DND-41 (cell line): ENCODE data around the gene PDPR.

Experiments used
- ATAC-seq: fragments of 200-7000 bp; cut with Tn5 transposase; 3 replicates; pipeline ENCODE4 v1.9.1; 2021; ENCODE audit warnings: low read depth; ENCODE audit not compliant: insufficient read depth
- DNase-seq: peaks from one replicate; pipeline ENCODE4 v3.0.0-alpha.2; 2020
- H2AFZ ChIP-seq: 2 replicates; pipeline ENCODE4 v1.6.0; 2012; ENCODE audit warnings: low read depth, low read length
- H3K27ac ChIP-seq: 2 replicates; pipeline ENCODE4 v1.5.1; 2012; ENCODE audit warnings: low read length, inconsistent platforms
- H3K27me3 ChIP-seq: fragments of 200-600 bp; sonication (generic); 2 replicates; pipeline ENCODE4 v1.6.0; 2012; ENCODE audit warnings: low read length, mild to moderate bottlenecking, inconsistent platforms; ENCODE audit not compliant: insufficient read depth, poor library complexity
- H3K36me3 ChIP-seq: 2 replicates; pipeline ENCODE4 v1.5.1; 2012; ENCODE audit warnings: low read length, inconsistent platforms; ENCODE audit not compliant: insufficient read depth
- H3K4me1 ChIP-seq: 2 replicates; pipeline ENCODE4 v1.5.1; 2012; ENCODE audit warnings: mild to moderate bottlenecking, low read length; ENCODE audit not compliant: insufficient read depth
- H3K4me2 ChIP-seq: 2 replicates; pipeline ENCODE4 v1.6.0; 2012; ENCODE audit warnings: mild to moderate bottlenecking, moderate library complexity, low read length, inconsistent platforms; ENCODE audit not compliant: insufficient read depth
- H3K4me3 ChIP-seq, 2 experiments: fragments of 200-600 bp in 1 of 2; shearing (Covaris generic) in 1 of 2; 2 replicates each; pipeline ENCODE4 v1.5.1; 2012 to 2016; ENCODE audit warnings: inconsistent platforms in 2 of 2, low read length in 2 of 2, mild to moderate bottlenecking in 2 of 2, low read depth in 1 of 2, moderate library complexity in 1 of 2
- H3K79me2 ChIP-seq: 2 replicates; pipeline ENCODE4 v1.6.0; 2012; ENCODE audit warnings: low read length, inconsistent platforms; ENCODE audit not compliant: insufficient read depth
- H3K9ac ChIP-seq: 2 replicates; pipeline ENCODE4 v1.6.0; 2012; ENCODE audit warnings: low read depth, mild to moderate bottlenecking, inconsistent platforms, low read length, moderate library complexity
- H3K9me3 ChIP-seq: 2 replicates; pipeline ENCODE4 v1.5.1; 2012; ENCODE audit warnings: low read length, moderate library complexity, mild to moderate bottlenecking, inconsistent platforms; ENCODE audit not compliant: insufficient read depth, severe bottlenecking
- H4K20me1 ChIP-seq: 2 replicates; pipeline ENCODE4 v1.6.0; 2012; ENCODE audit warnings: low read length; ENCODE audit not compliant: insufficient read depth
- EZH2 ChIP-seq: IDR thresholded peaks from 3 replicates; pipeline ENCODE4 v1.6.1; 2012; ENCODE audit warnings: borderline replicate concordance, low read depth, mild to moderate bottlenecking, moderate library complexity, low read length, inconsistent platforms; ENCODE audit not compliant: severe bottlenecking
- TF ChIP-seq, protein P1 (sequence below): IDR thresholded peaks from 2 replicates; pipeline ENCODE4 v1.5.1; 2012; ENCODE audit warnings: borderline replicate concordance, low read length, moderate library complexity, mild to moderate bottlenecking; ENCODE audit not compliant: poor library complexity, severe bottlenecking; ENCODE audit errors: extremely low read depth

PDPR gene

DNA sequence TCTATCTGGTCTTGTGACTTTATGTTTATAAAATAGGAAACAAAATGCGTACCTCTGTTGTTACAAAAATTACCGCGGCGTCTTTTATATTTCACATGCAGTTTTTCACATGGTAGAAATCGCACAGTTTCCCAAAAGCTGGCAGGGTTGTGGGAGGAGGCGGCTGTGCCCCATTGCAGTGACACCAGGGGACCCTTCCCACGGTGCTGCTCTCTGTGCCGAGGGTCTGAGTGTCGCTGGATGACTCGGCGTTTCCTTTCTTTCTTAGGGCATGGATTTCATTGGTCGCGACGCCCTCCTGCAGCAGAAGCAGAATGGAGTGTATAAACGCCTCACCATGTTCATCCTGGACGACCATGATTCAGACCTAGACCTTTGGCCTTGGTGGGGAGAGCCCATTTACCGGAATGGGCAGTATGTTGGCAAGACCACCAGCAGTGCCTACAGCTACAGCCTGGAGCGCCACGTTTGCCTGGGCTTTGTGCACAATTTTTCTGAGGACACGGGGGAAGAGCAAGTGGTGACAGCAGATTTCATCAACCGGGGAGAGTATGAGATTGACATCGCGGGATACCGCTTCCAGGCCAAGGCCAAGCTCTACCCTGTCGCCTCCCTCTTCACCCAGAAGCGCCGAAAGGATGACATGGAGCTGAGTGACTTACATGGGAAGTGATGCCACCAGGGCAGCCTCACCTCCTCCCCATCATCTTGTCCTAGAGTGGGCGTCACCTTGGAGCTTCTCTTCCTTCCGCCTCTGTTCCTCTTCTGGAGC lies 42.3 kb downstream of the PDPR start:
- TF ChIP-seq, protein P1, sequence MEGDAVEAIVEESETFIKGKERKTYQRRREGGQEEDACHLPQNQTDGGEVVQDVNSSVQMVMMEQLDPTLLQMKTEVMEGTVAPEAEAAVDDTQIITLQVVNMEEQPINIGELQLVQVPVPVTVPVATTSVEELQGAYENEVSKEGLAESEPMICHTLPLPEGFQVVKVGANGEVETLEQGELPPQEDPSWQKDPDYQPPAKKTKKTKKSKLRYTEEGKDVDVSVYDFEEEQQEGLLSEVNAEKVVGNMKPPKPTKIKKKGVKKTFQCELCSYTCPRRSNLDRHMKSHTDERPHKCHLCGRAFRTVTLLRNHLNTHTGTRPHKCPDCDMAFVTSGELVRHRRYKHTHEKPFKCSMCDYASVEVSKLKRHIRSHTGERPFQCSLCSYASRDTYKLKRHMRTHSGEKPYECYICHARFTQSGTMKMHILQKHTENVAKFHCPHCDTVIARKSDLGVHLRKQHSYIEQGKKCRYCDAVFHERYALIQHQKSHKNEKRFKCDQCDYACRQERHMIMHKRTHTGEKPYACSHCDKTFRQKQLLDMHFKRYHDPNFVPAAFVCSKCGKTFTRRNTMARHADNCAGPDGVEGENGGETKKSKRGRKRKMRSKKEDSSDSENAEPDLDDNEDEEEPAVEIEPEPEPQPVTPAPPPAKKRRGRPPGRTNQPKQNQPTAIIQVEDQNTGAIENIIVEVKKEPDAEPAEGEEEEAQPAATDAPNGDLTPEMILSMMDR, result no peak
- TF ChIP-seq EZH2, result no peak
- H2AFZ ChIP-seq, result no peak overlapping the region
- peaks cover 16% of the 10 kb centered on the region; the same call in 1 of the 2 replicates for H4K20me1 ChIP-seq
- H3K27me3 ChIP-seq, result no peaks in the 10 kb centered on the region
- H3K27ac ChIP-seq, result no peak overlapping the region
- DNase-seq (peak; percentile 4), ATAC-seq (no peak)
- peaks cover 96% of the 10 kb centered on the region for H3K36me3 ChIP-seq
- no peaks in the 10 kb centered on the region for H3K9me3 ChIP-seq
- no peak overlapping the region for H3K9ac ChIP-seq
- no peaks in the 10 kb centered on the region for H3K4me1 ChIP-seq
- H3K79me2 ChIP-seq, result no peaks in the 10 kb centered on the region
- H3K4me3 ChIP-seq, result no peak overlapping the region
- H3K4me2 ChIP-seq, result no peak overlapping the region

GRCh38 chr16:70157105-70157476 lies 43.0 kb downstream of the PDPR start:
- H3K4me3 ChIP-seq, result no peak overlapping the region
- H4K20me1 ChIP-seq, result peaks cover 16% of the 10 kb centered on the region; the same call in 1 of the 2 replicates
- ATAC-seq (no peak), DNase-seq (no peak)
- no peak overlapping the region for H2AFZ ChIP-seq
- H3K9ac ChIP-seq, result no peak overlapping the region
- no peaks in the 10 kb centered on the region for H3K27me3 ChIP-seq
- no peak overlapping the region for H3K27ac ChIP-seq
- H3K4me1 ChIP-seq, result no peaks in the 10 kb centered on the region
- H3K4me2 ChIP-seq, result no peak overlapping the region
- peaks cover 94% of the 10 kb centered on the region for H3K36me3 ChIP-seq
- no peaks in the 10 kb centered on the region for H3K9me3 ChIP-seq
- TF ChIP-seq, protein P1, result no peak
- TF ChIP-seq EZH2, result no peak
- no peaks in the 10 kb centered on the region for H3K79me2 ChIP-seq

DNA sequence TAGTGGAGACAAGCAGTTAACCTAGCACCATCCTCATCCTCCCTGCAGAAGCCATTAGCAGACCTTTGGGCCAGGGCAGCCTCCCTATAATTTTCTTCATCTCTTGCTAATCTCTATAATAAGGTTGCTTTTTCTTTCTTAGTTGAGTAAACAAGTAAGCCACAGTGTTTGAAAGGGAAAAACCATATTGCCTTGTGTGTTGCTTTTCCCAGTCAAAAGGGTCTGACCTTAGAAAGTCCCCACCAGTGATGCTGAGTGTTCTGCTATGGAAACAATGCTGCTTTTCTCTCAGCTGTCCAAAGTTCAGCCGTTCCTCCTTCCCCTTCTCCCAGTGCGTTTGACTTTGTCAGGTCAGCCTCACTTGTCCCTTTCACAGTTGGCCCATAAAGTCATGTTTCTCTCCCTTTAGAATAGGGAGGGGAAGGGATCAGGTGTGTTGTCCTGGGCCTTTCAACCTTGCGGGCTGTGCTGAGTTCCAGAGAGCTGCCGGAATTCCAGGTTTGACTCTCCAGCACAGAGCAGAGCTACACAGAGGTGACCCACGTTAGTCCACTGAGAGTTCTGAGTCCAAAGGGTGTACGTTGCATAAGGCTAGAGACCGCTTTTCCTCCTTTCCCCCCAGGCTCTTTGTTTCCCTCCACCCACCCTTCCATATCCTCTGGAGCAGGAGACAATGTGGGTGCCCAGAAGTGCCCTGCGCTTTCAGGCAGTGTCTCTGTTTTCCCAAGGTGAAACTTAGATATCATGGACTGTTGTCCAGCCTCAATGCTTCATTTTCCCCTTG lies 43.5 kb downstream of the PDPR start:
- Histone ChIP-seq H3K36me3 (peaks cover 94% of the 10 kb centered on the region), H3K79me2 (no peaks in the 10 kb centered on the region), H3K9ac (no peak overlapping the region), H3K27me3 (no peaks in the 10 kb centered on the region), H3K9me3 (no peaks in the 10 kb centered on the region), H3K4me2 (no peak overlapping the region), H4K20me1 (peaks cover 16% of the 10 kb centered on the region; the same call in 1 of the 2 replicates), H2AFZ (no peak overlapping the region), H3K4me1 (no peaks in the 10 kb centered on the region), H3K4me3 (no peak overlapping the region), H3K27ac (no peak overlapping the region)
- ATAC-seq, result no peak
- DNase-seq, result no peak
- TF ChIP-seq, protein P1, result no peak
- no peak for TF ChIP-seq EZH2
